PC-9 (cell line): ENCODE measurements around the gene GGTA1. TPM values are rescaled to one million over a fixed set of nuclear protein-coding genes. Genes with fewer than 3 reads are reported as not detected.

ENCODE experiments used
- BruUV-seq: library from RNA; stranded (reverse); fragments of 400-500 nt; replicated peaks from 2 replicates; lab custom pipeline; 2021; lab: Mats Ljungman, UMichigan
- CTCF ChIA-PET: fragments of 300-600 bp; sonication (Branson Sonifier 250); formaldehyde crosslinking; loops from one replicate; lab custom pipeline; 2022; ENCODE audit warnings: antibody characterized with exemption; lab: Charles Lee
- POLR2A ChIA-PET: fragments of 300-600 bp; sonication (Branson Sonifier 250); formaldehyde crosslinking; loops from one replicate; lab custom pipeline; 2022; ENCODE audit warnings: antibody characterized with exemption; ENCODE audit not compliant: unreplicated experiment; lab: Charles Lee
- DNase-seq, 2 experiments: peaks; one replicate each; pipeline versions ENCODE4 v3.0.0 to v3.0.0-alpha.2; 2015 to 2022; ENCODE audit warnings: mixed read lengths in 1 of 2
- H2AFZ ChIP-seq: fragments of 200-600 bp; sonication (generic); 2 replicates; pipeline ENCODE4 v1.8.1; 2017; ENCODE audit warnings: antibody characterized with exemption
- H3F3A ChIP-seq: fragments of 200-600 bp; sonication (generic); 2 replicates; pipeline ENCODE4 v1.8.1; 2017; ENCODE audit warnings: antibody characterized with exemption, mild to moderate bottlenecking, low read depth; ENCODE audit not compliant: insufficient read depth
- H3K27ac ChIP-seq: fragments of 200-600 bp; sonication (generic); 2 replicates; pipeline ENCODE4 v1.6.1; 2016; ENCODE audit warnings: mixed run types
- H3K27me3 ChIP-seq: fragments of 200-600 bp; sonication (generic); 2 replicates; pipeline ENCODE4 v1.6.1; 2016; ENCODE audit warnings: low read depth, mixed run types; ENCODE audit not compliant: insufficient read depth
- H3K36me3 ChIP-seq: fragments of 200-600 bp; sonication (generic); 2 replicates; pipeline ENCODE4 v1.6.1; 2016; ENCODE audit warnings: low read depth, mixed run types
- H3K4me1 ChIP-seq: fragments of 200-600 bp; sonication (generic); replicated peaks from 2 replicates; pipeline ENCODE4 v1.6.1; 2016; ENCODE audit warnings: mixed run types; ENCODE audit not compliant: insufficient read depth
- H3K4me2 ChIP-seq: fragments of 200-600 bp; sonication (generic); 2 replicates; pipeline ENCODE4 v1.6.1; 2017; ENCODE audit warnings: mixed run types
- H3K4me3 ChIP-seq: fragments of 200-600 bp; sonication (generic); 2 replicates; pipeline ENCODE4 v1.6.1; 2016; ENCODE audit warnings: mixed run types
- H3K79me2 ChIP-seq: fragments of 200-600 bp; sonication (generic); 2 replicates; pipeline ENCODE4 v1.6.1; 2017; ENCODE audit warnings: low read depth, mixed run types
- H3K9me2 ChIP-seq: fragments of 200-600 bp; sonication (generic); 2 replicates; pipeline ENCODE4 v1.8.1; 2017; ENCODE audit warnings: mild to moderate bottlenecking; ENCODE audit not compliant: insufficient read depth
- H3K9me3 ChIP-seq: fragments of 200-600 bp; sonication (generic); 2 replicates; pipeline ENCODE4 v1.8.1; 2016; ENCODE audit warnings: low read depth; ENCODE audit not compliant: insufficient read depth
- H4K20me1 ChIP-seq: fragments of 200-600 bp; sonication (generic); 2 replicates; pipeline ENCODE4 v1.8.1; 2017; ENCODE audit not compliant: insufficient read depth
- CTCF ChIP-seq: fragments of 200-600 bp; sonication (generic); conservative IDR thresholded peaks from 2 replicates; pipeline ENCODE4 v1.6.1; 2017; ENCODE audit warnings: mixed run types, antibody characterized with exemption, mild to moderate bottlenecking, moderate library complexity
- EZH2 ChIP-seq: fragments of 200-600 bp; sonication (generic); IDR thresholded peaks from 2 replicates; pipeline ENCODE4 v1.8.0; 2017; ENCODE audit warnings: antibody characterized with exemption, low read depth
- intact Hi-C: fragments of 100-400 bp; cut with micrococcal nuclease; formaldehyde crosslinking; loops from one replicate; pipeline ENCODE4 v1.10.0; 2022; ENCODE audit not compliant: unreplicated experiment
- total RNA-seq: library from RNA; stranded (reverse); gene quantifications from 2 replicates; pipeline ENCODE4 v1.2.3, GENCODE V29; 2021

The GGTA1 gene
- total RNA-seq, 1 experiment from 2014 or later: not detected

GRCh38 chr9:121486043-121486442 lies 13.6 kb downstream of the GGTA1 start:
- H3K4me1 ChIP-seq: no peaks in the 10 kb centered on the region
- POLR2A ChIA-PET: interaction anchor here (0.6 kb wide), 1 partner anchor 274 kb away, joined by 8 read pairs; no protein-coding TSS in a partner anchor
- no peak for TF ChIP-seq CTCF
- H3K36me3 ChIP-seq: no peaks in the 10 kb centered on the region
- DNase-seq: no peak
- H3K27ac ChIP-seq: no peak overlapping the region
- no peak overlapping the region for H3K4me2 ChIP-seq
- intact Hi-C loops: no loop called here
- no TSS peak for BruUV-seq
- no peak overlapping the region for H2AFZ ChIP-seq
- H3K79me2 ChIP-seq: no peaks in the 10 kb centered on the region
- H3K4me3 ChIP-seq: no peak overlapping the region
- H3F3A ChIP-seq: no peaks in the 10 kb centered on the region
- H4K20me1 ChIP-seq: no peaks in the 10 kb centered on the region
- no peaks in the 10 kb centered on the region for H3K27me3 ChIP-seq
- CTCF ChIA-PET: no interaction called here
- H3K9me2 ChIP-seq: no peaks in the 10 kb centered on the region
- no peaks in the 10 kb centered on the region for H3K9me3 ChIP-seq

- H2AFZ ChIP-seq: no peak overlapping the region
- no peak overlapping the region for H3K4me3 ChIP-seq
- no peaks in the 10 kb centered on the region for H3K9me3 ChIP-seq
- TF ChIP-seq CTCF (no peak), EZH2 (no peak)
- no peak overlapping the region for H3K4me2 ChIP-seq
- intact Hi-C loops: no loop called here
- H3K4me1 ChIP-seq: no peaks in the 10 kb centered on the region
- no peaks in the 10 kb centered on the region for H3K9me2 ChIP-seq
- no peaks in the 10 kb centered on the region for H3K79me2 ChIP-seq
- H3K36me3 ChIP-seq: no peaks in the 10 kb centered on the region
- no peaks in the 10 kb centered on the region for H3K27me3 ChIP-seq
- no TSS peak for BruUV-seq
- DNase-seq: no peak
- ChIA-PET POLR2A (interaction anchor here (0.6 kb wide), 1 partner anchor 274 kb away, joined by 8 read pairs; no protein-coding TSS in a partner anchor), CTCF (no interaction called here)
- H3F3A ChIP-seq: no peaks in the 10 kb centered on the region
- H4K20me1 ChIP-seq: no peaks in the 10 kb centered on the region
- no peak overlapping the region for H3K27ac ChIP-seq
Observed at GRCh38 chr9:121485623-121486022, 14.0 kb downstream of the GGTA1 start.

- TF ChIP-seq CTCF: no peak
- no peak for TF ChIP-seq EZH2
- Histone ChIP-seq H4K20me1 (no peaks in the 10 kb centered on the region), H3K9me2 (no peaks in the 10 kb centered on the region), H3K9me3 (no peaks in the 10 kb centered on the region), H3K79me2 (no peaks in the 10 kb centered on the region), H3K36me3 (no peaks in the 10 kb centered on the region), H3K27ac (no peak overlapping the region), H3K4me1 (no peaks in the 10 kb centered on the region), H3K4me2 (no peak overlapping the region), H3K4me3 (no peak overlapping the region), H2AFZ (no peak overlapping the region), H3F3A (no peaks in the 10 kb centered on the region), H3K27me3 (no peaks in the 10 kb centered on the region)
- ChIA-PET POLR2A (interaction anchor here (0.6 kb wide), 1 partner anchor 273 kb away, joined by 8 read pairs; no protein-coding TSS in a partner anchor), CTCF (interaction anchor here (0.5 to 0.6 kb wide), 2 partner anchors 51 to 356 kb away, joined by 3 to 4 read pairs; no protein-coding TSS in a partner anchor)
- intact Hi-C loops: no loop called here
- DNase-seq: no peak
- BruUV-seq: no TSS peak
Observed at GRCh38 chr9:121484651-121485446, 14.8 kb downstream of the GGTA1 start.
